NCI-H146 treated with DMSO at 0.1 percent for 48 hours (cell line): ENCODE results near the gene CCR4.
"Not testable (repeated sequence)": the region's sequence is repeated elsewhere in the genome, so short reads cannot be mapped to it uniquely, and the experiment has no call there.

Source experiments
- DNase-seq: peaks from one replicate; lab custom pipeline; 2025; ENCODE audit not compliant: unreplicated experiment; lab: John Stamatoyannopoulos, UW

CCR4 gene

DNA sequence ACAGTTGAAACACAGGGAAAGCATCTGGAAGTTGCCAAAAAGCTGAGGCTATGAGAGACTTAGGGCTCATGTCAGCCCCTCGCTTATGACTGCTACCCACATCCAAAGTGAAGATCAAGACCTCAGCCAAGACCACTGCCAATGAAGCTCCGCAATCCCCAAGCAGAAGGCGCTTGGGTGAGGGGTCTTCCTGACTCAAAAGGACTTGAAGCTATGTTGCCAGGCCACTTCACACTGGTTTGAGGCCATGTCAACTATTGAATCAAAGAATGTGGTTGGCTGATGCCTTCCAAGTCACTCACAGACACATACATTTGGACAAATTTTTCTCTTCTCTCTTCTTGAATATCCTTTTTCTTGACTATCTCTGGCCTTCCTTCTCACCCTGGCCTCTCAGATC lies 928 bp upstream of the CCR4 start:
- no peak for DNase-seq

DNA sequence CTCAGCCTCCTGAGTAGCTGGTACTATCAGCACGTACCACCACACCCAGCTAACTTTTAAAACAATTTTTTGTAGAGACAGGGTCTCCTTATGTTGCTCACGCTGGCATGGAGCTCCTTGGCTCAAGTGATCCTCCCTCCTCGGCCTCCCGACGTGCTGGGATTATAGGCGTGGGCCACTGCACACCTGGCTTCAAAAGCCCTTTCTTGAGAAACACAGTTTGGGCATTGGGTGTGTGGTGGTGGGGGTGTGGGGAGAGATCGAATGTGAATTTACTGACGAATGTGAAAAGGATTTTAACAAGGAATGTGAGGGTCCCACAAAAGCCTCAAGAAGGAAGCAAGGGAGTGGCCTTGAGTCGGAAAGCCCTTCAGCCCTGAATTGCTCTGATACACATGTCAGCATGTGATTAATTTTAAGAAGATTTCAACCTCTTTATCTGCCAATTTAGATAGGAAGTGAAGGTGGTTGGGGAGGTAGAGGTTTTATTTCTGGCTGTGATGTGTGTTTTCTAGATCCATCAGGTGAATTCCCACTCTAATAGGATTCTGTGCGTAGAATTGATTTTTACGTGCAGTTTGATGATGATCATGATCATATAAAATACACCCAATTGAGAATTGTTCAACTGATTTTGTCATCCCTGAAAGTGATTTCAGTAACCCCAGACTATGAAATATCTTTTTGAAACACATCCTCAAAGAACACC lies 1.1 kb downstream of the CCR4 start:
- DNase-seq, result no peak

DNA sequence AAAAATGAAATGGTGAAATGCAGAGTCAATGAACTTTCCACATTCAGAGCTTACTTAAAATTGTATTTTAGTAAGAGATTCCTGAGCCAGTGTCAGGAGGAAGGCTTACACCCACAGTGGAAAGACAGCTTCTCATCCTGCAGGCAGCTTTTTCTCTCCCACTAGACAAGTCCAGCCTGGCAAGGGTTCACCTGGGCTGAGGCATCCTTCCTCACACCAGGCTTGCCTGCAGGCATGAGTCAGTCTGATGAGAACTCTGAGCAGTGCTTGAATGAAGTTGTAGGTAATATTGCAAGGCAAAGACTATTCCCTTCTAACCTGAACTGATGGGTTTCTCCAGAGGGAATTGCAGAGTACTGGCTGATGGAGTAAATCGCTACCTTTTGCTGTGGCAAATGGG lies 3.1 kb downstream of the CCR4 start:
- no peak for DNase-seq

DNA sequence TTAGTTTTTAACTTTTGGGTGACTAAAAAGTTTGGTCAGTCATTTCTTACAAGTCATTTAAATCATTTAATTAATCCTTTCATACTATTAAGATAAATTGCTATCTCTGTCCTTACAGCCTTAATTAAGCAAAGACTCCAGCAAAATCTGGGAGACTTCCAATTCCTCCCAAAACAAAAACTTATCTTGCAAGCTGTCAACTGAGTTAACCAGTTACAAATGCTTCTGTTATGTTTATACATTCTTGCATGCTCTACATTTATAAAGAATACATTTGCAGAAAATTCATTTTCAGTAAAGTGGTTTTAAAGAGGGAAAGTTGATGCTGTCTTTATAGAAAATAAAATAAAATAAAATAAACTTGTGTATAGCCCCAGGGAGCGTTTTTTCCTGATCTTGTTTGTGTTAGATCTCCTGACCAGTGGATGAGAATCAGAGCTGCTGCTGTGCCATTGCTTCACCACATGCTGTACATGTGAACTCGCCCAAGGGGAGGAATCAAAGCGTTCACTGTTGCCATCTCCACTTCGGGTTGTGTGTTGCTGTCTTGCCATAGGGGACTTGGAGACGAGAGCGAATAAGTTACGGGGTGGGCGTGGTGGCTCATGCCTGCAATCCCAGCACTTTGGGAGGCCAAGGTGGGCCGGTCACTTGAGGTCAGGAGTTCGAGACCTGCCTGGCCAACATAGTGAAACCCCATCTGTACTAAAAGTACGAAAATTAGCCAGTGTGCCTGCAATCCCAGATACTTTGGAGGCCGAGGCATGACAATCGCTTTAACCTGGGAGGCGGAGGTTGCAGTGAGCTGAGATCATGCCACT lies 5.5 kb downstream of the CCR4 start:
- DNase-seq, result no peak

DNA sequence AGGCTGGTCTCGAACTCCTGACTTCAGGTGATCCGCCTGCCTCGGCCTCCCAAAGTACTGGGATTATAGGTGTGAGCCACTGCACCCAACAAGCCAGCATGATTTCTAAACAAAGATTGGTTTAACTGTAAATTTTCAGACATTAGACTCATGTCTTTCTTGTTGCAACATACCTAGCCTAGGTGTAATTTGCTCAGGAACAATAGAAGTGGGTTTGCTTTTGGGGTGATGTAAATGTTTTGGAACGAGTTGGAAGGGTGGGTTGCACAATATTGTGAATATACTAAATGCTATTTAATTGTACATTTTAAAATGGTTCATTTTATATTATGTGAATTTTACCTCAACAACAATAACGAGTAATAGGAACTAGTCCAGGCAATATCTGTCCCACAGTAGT lies 7.1 kb downstream of the CCR4 start:
- no peak for DNase-seq

DNA sequence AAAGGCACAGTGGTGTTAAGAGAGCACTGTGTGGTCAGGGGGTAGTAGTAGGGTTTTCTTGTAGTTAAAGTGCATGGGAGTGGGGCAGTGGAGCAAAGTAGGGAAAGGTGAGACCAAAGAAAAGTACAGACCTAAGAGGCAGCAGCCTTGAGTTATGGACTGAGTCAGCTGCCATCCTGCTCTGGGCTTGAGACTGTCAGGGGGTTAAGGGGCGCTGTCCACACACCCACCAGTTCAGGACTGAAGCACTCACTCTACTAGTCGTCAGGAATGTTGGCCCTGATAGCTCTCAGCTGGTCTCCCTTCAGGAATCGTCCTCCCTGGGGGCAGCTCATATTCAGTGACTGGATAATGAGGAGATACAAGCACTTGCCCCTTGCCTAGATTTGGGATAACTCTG lies 7.9 kb downstream of the CCR4 start:
- no peak for DNase-seq

DNA sequence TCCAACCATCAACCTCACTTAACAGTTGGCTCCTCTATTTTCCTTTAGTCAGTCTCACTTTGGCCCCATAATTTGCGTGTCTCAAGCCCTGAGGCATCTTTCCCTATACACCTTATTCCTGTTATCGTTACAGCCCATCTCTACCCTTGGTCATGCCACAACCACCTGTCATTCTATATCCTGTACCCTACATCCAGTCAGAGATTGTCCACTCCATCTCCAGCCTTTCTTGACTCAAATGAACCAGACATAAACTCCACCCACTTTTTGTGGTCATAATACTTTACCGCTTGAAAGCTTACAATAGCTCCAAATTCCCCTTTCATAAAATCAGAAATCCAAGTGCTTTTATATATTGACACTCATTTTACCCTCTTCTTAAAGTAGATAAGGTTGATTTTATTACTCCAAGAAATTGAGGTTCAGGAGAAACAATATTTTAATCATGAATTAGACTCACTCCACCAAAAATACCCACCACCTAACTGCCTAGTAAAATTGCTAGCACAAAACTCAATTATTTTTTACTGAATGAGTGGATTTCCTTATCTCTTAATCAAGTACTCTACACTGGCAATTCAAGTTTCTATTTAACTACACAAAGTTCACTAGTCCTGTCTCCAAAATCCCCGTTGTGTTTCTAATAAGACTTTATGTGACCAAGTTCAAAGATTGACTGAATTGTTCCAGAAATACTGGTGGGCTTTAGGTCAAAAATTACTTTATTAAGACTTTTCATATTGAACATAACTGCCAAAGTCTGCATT lies 9.1 kb downstream of the CCR4 start:
- DNase-seq, result no peak

DNA sequence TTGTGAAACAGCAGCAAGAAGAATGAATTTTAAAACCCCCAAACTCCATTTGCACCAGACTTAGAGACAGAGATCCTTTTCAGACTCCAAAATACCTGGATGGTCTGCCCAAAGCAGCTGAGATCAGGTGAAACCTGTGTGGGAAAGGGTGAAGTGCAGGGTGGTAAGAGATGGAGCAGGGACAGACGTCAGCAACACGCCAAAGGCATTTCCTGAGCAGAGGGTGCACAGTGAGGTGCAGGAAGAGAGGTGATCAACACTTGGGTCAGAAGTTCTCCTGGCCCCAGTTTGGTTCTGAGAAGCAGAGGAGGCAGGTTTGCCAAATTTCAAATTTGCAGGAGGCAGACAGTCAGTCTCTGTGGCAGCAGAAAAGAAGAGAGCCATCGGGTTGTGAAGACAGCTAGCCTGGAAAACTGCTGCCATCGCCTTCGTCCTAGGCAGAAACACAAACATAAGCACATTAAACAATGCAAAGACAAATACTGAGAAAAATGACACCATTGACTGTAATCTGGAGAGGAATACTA lies 9.8 kb downstream of the CCR4 start:
- no peak for DNase-seq

DNA sequence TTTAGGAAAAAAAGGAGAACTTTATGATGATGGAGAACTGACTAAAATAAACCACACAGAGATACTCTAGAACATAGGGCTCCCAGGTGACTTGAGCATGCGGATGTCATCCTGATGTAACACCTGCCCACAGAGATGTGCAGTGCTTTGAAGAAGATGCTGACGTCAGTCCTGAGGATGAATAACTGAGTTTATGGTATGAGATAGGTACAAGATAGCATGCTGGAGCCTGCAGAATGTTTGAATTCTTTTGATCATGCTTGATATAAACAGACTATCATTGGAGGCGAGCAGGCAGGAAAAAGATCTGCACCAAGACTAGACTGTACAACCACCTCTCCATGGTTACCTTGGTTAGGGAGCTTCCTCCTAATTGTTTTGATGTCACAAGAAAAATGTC lies 12.4 kb downstream of the CCR4 start:
- no peak for DNase-seq

DNA sequence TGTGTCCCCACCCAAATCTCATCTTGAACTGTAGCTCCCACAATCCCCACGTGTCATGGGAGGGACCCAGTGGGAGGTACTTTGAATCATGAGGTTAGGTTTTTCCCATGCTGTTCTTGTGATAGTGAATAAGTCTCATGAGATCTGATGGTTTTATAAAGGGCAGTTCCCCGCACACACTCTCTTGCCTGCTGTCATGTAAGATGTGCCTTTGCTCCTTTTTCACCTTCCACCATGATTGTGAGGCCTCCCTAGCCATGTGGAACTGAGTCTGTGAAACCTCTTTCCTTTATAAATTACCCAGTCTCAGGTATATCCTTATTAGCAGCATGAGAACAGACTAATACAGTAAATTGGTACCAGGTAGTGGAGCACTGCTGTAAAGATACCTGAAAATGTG lies 13.3 kb downstream of the CCR4 start:
- DNase-seq, result not testable (repeated sequence)

DNA sequence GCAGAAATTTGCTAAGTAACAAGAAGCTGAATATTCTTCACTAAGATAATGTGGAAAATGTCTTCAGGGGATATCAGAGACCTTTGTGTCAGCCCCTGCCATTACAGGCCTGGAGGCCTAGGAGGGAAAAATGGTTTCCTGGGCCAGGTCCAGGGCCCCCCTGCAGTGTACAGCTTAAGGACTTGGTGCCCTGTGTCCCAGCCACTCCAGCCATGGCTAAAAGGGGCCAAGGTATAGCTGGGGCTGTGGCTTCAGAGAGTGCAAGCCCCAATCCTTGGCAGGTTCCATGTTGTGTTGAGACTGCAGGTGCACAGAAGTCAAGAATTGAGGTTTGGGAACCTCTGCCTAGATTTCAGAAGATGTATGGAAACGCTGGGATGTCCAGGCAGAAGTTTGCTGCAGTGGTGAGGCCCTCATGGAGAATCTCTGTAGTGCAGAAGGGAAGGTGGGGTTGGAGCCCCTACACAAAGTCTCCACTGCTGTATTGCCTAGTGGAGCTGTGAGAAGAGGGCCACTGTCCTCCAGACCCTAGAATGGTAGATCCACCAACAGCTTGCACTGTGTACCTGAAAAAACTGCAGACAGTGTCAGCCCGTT lies 14.3 kb downstream of the CCR4 start:
- not testable (repeated sequence) for DNase-seq

DNA sequence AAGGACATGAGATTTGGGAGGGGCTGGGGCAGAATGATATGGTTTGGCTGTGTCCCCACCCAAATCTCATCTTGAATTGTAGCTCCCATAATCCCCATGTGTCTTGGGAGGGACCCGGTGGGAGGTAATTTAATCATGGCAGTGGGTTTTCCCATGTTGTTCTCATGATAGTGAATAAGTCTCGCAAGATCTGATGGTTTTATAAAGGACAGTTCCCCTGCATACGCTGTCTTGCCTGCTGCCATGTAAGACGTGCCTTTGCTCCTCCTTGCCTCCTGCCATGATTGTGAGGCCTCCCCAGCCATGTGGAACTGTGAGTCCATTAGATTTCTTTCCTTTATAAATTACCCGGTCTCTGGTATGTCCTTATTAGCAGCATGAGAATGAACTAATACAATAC lies 15.2 kb downstream of the CCR4 start:
- not testable (repeated sequence) for DNase-seq

DNA sequence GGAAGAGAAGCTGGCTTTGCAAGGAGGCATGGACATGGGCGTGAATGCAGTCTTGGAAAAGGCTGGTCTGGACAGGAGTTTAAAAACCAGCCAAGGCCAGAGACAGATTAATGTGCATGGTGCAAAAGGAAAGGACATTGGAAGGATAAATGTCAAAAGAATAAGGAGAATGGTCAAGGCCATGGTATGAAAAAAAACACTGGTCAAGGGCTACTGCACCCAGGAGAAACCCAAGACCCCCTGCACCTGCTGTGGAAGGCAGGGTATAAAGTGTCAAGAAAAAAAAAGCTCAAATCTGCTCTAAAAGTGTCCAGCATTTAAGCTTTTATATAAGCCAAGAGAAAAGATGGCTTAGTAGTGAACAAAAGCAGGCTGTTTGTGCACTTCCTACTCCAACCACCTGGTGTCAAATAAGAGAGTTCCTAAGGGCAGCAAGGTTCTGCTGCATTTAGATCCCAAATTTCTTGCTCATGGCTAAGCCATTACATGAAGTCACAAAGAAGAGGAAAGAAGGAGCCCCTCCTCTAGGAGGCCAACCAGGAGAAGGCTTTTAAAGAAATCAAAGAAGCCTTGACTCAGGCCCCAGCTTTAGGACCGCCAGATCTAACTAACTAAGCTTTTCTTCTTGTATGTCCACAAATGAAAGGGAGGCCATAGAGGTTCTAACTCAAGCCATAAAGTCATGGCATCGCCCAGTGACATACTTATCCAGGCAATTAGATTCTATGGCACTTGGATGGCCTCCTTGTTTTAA lies 16.9 kb downstream of the CCR4 start:
- no peak for DNase-seq

DNA sequence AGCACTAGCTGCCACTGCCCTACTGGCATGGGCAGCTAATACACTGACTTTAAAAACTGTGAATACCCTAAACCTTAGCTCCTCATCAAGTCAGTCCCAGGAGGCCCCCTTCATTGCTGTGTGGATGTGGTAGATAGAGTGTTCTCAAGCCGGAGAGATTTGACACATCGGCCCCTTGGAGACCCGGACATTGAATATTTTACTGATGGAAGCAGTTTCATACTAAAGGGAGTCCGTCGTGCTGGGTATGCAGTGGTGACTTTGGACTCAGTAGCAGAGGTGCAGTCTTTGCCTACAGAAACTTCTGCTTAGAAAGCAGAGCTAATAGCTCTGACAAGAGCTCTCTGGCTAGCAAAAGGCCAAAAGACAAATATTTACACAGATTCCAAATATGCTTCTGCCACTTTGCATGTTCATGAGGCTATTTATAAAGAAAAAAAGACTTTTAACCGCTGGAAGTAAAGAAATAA lies 17.5 kb downstream of the CCR4 start:
- DNase-seq, result no peak

DNA sequence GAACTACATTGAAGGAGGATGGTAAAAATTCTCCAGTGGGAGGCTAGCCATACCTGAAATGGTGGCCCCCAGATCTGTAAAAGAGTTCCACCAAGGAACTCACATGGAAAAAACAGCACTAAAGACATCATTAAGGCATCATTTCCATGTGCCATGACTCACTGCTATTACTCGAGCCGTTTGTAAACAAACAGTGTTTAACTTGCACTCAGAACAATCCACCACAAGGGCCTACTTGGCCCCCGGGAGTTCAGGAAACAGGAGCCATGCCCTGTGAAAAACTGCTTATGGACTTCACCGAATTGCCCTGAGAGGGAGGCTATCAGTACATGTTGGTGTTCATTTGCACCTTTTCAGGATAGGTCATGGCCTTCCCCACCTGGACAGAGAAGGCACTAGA lies 18.2 kb downstream of the CCR4 start:
- no peak for DNase-seq

DNA sequence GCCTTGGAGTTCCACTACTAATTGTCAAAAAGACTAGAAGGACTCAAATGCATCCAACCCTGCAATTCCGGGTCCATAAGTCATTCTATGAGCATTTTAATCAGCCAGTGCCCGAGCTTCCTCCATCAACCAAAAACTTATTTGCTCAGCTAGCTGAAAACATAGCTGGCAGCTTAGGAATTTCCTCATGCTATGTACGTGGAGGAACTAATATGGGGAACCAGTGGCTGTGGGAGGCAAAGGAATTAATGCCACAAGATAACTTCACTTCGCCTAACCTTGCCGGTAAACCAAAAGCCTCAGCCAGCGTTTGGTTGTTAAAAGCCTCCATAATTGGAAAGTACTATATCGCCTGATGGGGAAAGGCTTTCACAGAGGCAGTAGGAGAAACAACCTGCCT lies 19.8 kb downstream of the CCR4 start:
- not testable (repeated sequence) for DNase-seq

DNA sequence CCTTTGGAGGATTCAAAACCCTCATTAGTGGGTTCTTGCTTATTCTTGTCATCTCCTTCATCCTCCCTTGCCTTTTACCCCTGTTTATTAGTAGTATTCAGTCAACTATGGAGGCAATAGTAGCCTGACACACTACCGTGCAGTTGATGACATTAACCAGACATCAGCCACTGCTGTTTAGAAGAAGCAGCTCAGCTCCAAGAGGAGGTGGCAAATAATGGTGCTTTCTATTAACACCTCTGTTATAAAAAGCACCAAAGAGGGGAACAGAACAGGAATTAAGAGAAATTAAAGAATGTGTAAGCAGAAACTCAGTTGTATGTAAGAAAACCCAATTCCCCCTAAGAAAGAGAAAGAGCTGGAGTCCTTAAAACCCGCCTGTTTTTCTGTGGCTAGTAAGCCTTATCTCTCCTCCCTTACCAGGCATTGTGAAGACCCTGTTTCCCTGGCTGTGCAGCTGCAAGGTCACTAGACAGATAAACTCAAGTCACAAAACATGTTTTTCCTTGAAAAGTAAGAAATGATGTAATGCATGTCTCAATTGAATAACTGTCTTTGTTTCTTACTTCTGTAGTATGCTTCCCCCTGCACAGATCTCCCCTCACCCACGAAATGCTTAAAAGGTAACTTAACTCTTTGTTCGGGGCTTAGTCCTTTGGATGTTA lies 21.2 kb downstream of the CCR4 start:
- no peak for DNase-seq

DNA sequence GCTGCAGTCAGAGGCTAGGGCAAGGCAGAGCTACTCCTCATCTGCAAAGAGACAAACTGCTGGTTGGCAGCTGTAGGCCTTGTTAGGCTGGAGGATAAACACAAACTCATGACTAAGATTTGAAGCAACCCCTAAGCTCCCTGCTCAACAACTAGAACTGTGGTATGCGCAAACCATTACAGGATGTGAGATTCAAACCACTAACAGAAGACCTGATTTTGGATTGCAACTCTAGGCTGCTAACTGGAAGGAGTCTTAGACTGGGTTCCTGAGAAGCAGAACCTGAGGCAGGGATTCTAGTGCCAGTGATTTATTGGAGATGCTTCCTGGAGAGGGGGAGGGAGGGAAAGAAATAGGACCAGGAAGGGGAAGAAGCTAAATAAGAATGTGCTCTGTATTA lies 22.5 kb downstream of the CCR4 start:
- no peak for DNase-seq

DNA sequence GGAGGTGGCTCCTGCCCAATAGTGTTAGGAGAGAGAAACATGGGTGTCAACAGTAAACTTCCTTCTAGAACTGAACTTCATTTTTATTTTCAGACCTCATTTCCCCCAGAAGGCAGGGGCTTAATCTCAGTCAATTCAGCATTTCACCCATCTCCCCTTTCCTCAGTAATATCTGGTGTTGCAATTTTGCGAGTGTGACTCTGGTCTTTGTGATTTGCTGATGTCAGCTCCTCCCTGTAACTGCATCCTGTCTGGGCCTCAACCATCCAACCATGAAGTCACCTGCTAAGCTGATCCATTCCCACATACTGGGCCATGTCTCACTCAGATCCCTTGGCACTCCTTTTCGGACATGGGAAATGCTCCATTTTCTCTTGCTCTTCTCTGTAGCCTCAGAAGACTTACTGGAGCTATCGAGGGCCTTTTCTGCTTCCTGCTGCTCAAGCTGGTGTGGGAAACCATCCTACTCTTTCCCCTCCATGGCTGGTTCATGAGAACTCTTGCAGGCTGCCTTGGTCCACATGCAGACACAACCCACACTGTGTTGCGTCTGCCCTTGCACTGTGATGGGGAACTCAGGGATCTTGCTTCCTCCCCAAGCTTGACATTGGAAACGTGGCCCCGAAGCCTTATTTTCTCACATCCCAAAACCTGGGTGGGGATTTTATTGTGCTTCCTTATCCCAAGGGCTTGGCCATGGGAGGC lies 24.6 kb downstream of the CCR4 start:
- DNase-seq, result no peak
